DOHH2 (cell line): Measurements from ENCODE around the gene TIPARP.
A peak's percentile ranks its signal among the peaks of the same experiment; 100 is the strongest.

Experiments used
- H3F3A ChIP-seq: fragments of 200-600 bp; sonication (generic), shearing (Covaris generic); 2 replicates; pipeline ENCODE4 v1.6.0; 2016; ENCODE audit warnings: antibody characterized with exemption, mild to moderate bottlenecking; ENCODE audit not compliant: control insufficient read depth, insufficient read depth
- H3K27ac ChIP-seq: fragments of 200-600 bp; sonication (generic); 2 replicates; pipeline ENCODE4 v1.5.1; 2014; ENCODE audit warnings: low read depth, mild to moderate bottlenecking, low read length, moderate library complexity
- H3K27me3 ChIP-seq: fragments of 200-600 bp; sonication (generic); 2 replicates; pipeline ENCODE4 v1.6.1; 2014; ENCODE audit warnings: mild to moderate bottlenecking, low read length, mixed read lengths; ENCODE audit not compliant: control insufficient read depth
- H3K36me3 ChIP-seq: fragments of 200-600 bp; sonication (generic); 2 replicates; pipeline ENCODE4 v1.6.1; 2014; ENCODE audit warnings: mild to moderate bottlenecking, low read length, moderate library complexity, mixed read lengths; ENCODE audit not compliant: control insufficient read depth
- H3K4me1 ChIP-seq: fragments of 200-600 bp; sonication (generic); 2 replicates; pipeline ENCODE4 v1.6.1; 2014; ENCODE audit warnings: mild to moderate bottlenecking, low read length, mixed read lengths; ENCODE audit not compliant: control insufficient read depth
- H3K4me2 ChIP-seq: fragments of 200-600 bp; sonication (generic); 2 replicates; pipeline ENCODE4 v1.6.0; 2014; ENCODE audit warnings: mild to moderate bottlenecking, low read length, moderate library complexity
- H3K4me3 ChIP-seq: fragments of 200-600 bp; sonication (generic); 2 replicates; pipeline ENCODE4 v1.5.1; 2014; ENCODE audit warnings: mild to moderate bottlenecking, low read length, mixed read lengths
- H3K79me2 ChIP-seq: fragments of 200-600 bp; sonication (generic); 2 replicates; pipeline ENCODE4 v1.6.1; 2014; ENCODE audit warnings: mild to moderate bottlenecking, low read length, mixed read lengths; ENCODE audit not compliant: control insufficient read depth
- H3K9me2 ChIP-seq: fragments of 200-600 bp; sonication (generic); replicated peaks from 2 replicates; pipeline ENCODE4 v1.6.1; 2014; ENCODE audit warnings: mild to moderate bottlenecking, low read length, mixed read lengths; ENCODE audit not compliant: control insufficient read depth
- H3K9me3 ChIP-seq: fragments of 200-600 bp; sonication (generic); 2 replicates; pipeline ENCODE4 v1.6.1; 2014; ENCODE audit warnings: antibody characterized with exemption, low read length, mixed read lengths; ENCODE audit not compliant: control insufficient read depth, insufficient read depth
- H4K20me1 ChIP-seq: fragments of 200-600 bp; sonication (generic); 2 replicates; pipeline ENCODE4 v1.6.0; 2014; ENCODE audit warnings: low read depth, mild to moderate bottlenecking, antibody characterized with exemption, low read length, moderate library complexity; ENCODE audit not compliant: control insufficient read depth, insufficient read depth
- CTCF ChIP-seq: fragments of 200-600 bp; sonication (generic); IDR thresholded peaks from one replicate; pipeline ENCODE4 v1.5.1; 2014; ENCODE audit warnings: antibody characterized with exemption, mild to moderate bottlenecking, low read depth, low read length; ENCODE audit not compliant: poor library complexity, severe bottlenecking
- EZH2phosphoT487 ChIP-seq: fragments of 200-600 bp; sonication (generic); IDR thresholded peaks from 2 replicates; pipeline ENCODE4 v1.6.1; 2017; ENCODE audit warnings: borderline replicate concordance, mild to moderate bottlenecking, antibody characterized with exemption, low read length, moderate library complexity, mixed read lengths

Gene TIPARP

GRCh38 chr3:156639414-156640023 is 34.9 kb upstream of the TIPARP start:
- no peaks in the 10 kb centered on the region for H3K9me2 ChIP-seq
- H3K4me3 ChIP-seq = no peak overlapping the region
- no peak overlapping the region for H3K4me2 ChIP-seq
- no peaks in the 10 kb centered on the region for H3K27me3 ChIP-seq
- no peaks in the 10 kb centered on the region for H4K20me1 ChIP-seq
- peaks cover 27% of the 10 kb centered on the region for H3K4me1 ChIP-seq
- H3K79me2 ChIP-seq = no peaks in the 10 kb centered on the region
- no peaks in the 10 kb centered on the region for H3F3A ChIP-seq
- H3K9me3 ChIP-seq = no peaks in the 10 kb centered on the region
- no peak for TF ChIP-seq EZH2phosphoT487
- TF ChIP-seq CTCF = no peak
- no peaks in the 10 kb centered on the region for H3K36me3 ChIP-seq
- no peak overlapping the region for H3K27ac ChIP-seq

- H3K27ac ChIP-seq = no peak overlapping the region
- H3K9me3 ChIP-seq = no peaks in the 10 kb centered on the region
- H3K4me2 ChIP-seq = no peak overlapping the region
- H3K4me1 ChIP-seq = peaks cover 16% of the 10 kb centered on the region
- TF ChIP-seq CTCF (no peak), EZH2phosphoT487 (no peak)
- H3K4me3 ChIP-seq = no peak overlapping the region
- no peaks in the 10 kb centered on the region for H3F3A ChIP-seq
- no peaks in the 10 kb centered on the region for H3K36me3 ChIP-seq
- no peaks in the 10 kb centered on the region for H3K27me3 ChIP-seq
- H3K9me2 ChIP-seq = no peaks in the 10 kb centered on the region
- no peaks in the 10 kb centered on the region for H3K79me2 ChIP-seq
- no peaks in the 10 kb centered on the region for H4K20me1 ChIP-seq
Measured at GRCh38 chr3:156641618-156641975, 32.8 kb upstream of the TIPARP start.

GRCh38 chr3:156642750-156643728 is 31.4 kb upstream of the TIPARP start:
- peaks cover 16% of the 10 kb centered on the region for H3K4me1 ChIP-seq
- H3K27me3 ChIP-seq = no peaks in the 10 kb centered on the region
- no peaks in the 10 kb centered on the region for H3K9me2 ChIP-seq
- peak overlapping the region; percentile 24; the same call in 1 of the 2 replicates for H3K4me3 ChIP-seq
- H3K36me3 ChIP-seq = no peaks in the 10 kb centered on the region
- H3K9me3 ChIP-seq = peaks cover 8% of the 10 kb centered on the region; the same call in 1 of the 2 replicates
- peak overlapping the region; percentile 56 for H3K4me2 ChIP-seq
- no peaks in the 10 kb centered on the region for H3F3A ChIP-seq
- no peaks in the 10 kb centered on the region for H3K79me2 ChIP-seq
- no peaks in the 10 kb centered on the region for H4K20me1 ChIP-seq
- no peak overlapping the region for H3K27ac ChIP-seq
- no peak for TF ChIP-seq EZH2phosphoT487
- TF ChIP-seq CTCF = no peak
